Smooth muscle cell (in vitro differentiated cells): Measurements from ENCODE around the gene KRT15. TPM values are rescaled to one million over a fixed set of nuclear protein-coding genes. Genes with fewer than 3 reads are reported as not detected.

Experiments used
- DNase-seq: peaks from one replicate; lab custom pipeline; 2025; ENCODE audit not compliant: unreplicated experiment; lab: John Stamatoyannopoulos, UW
- H2AFZ ChIP-seq: fragments of 200-600 bp; sonication (generic); 2 replicates; pipeline ENCODE4 v1.6.0; 2016; ENCODE audit warnings: antibody characterized with exemption, low read depth, mild to moderate bottlenecking
- H3F3A ChIP-seq: fragments of 200-600 bp; sonication (generic); 2 replicates; pipeline ENCODE4 v1.6.0; 2017; ENCODE audit warnings: antibody characterized with exemption, low read depth
- H3K27ac ChIP-seq: fragments of 200-600 bp; sonication (generic); 2 replicates; pipeline ENCODE4 v1.5.1; 2016; ENCODE audit warnings: low read depth, mild to moderate bottlenecking
- H3K27me3 ChIP-seq: fragments of 200-600 bp; sonication (generic); 2 replicates; pipeline ENCODE4 v1.6.1; 2016; ENCODE audit warnings: low read depth, mild to moderate bottlenecking
- H3K36me3 ChIP-seq: fragments of 200-600 bp; sonication (generic); 2 replicates; pipeline ENCODE4 v1.5.1; 2016; ENCODE audit warnings: low read depth
- H3K4me1 ChIP-seq: fragments of 200-600 bp; sonication (generic); 2 replicates; pipeline ENCODE4 v1.5.1; 2016; ENCODE audit warnings: low read depth
- H3K4me2 ChIP-seq: fragments of 200-600 bp; sonication (generic); 2 replicates; pipeline ENCODE4 v1.6.0; 2016; ENCODE audit warnings: mild to moderate bottlenecking
- H3K4me3 ChIP-seq: fragments of 200-600 bp; sonication (generic); 2 replicates; pipeline ENCODE4 v1.5.1; 2016; ENCODE audit warnings: mild to moderate bottlenecking
- H3K79me2 ChIP-seq: fragments of 200-600 bp; sonication (generic); 2 replicates; pipeline ENCODE4 v1.6.0; 2016; ENCODE audit warnings: low read depth, mild to moderate bottlenecking
- H3K9ac ChIP-seq: fragments of 200-600 bp; sonication (generic); 2 replicates; pipeline ENCODE4 v1.6.0; 2016; ENCODE audit warnings: low read depth
- H3K9me3 ChIP-seq: fragments of 200-600 bp; sonication (generic); replicated peaks from 2 replicates; pipeline ENCODE4 v1.5.1; 2016; ENCODE audit warnings: low read depth
- H4K20me1 ChIP-seq: fragments of 200-600 bp; sonication (generic); 2 replicates; pipeline ENCODE4 v1.6.0; 2016; ENCODE audit warnings: low read depth
- CTCF ChIP-seq: fragments of 200-600 bp; sonication (generic); IDR thresholded peaks from 2 replicates; pipeline ENCODE4 v1.5.1; 2017; ENCODE audit warnings: borderline replicate concordance, mild to moderate bottlenecking, antibody characterized with exemption; ENCODE audit not compliant: insufficient read depth, poor library complexity, severe bottlenecking
- WGBS: methylation state at CpG from one replicate; pipeline ENCODE4 v1.1.7; 2016; ENCODE audit warnings: low lambda C conversion rate; 5-methylcytosine and 5-hydroxymethylcytosine counted together
- polyA plus RNA-seq: library from polyadenylated mRNA; unstranded; fragments of >200 nt; fragmentation: Nextera tagmentation; extraction: Ambion mirVana; gene quantifications from 2 replicates; pipeline ENCODE4 v1.2.1, GENCODE V29; 2016
- total RNA-seq: library from RNA; depleted of rRNA; stranded (reverse); fragments of >200 nt; gene quantifications from 2 replicates; pipeline ENCODE4 v1.2.3, GENCODE V29; 2014

Gene KRT15
- total and polyA plus RNA-seq, 2 experiments from 2014 or later: 0.93 to 1.7 TPM

GRCh38 chr17:41523225-41523593 is 4.5 kb upstream of the KRT15 start:
- peaks cover 9% of the 10 kb centered on the region for H3K79me2 ChIP-seq
- H3K4me2 ChIP-seq: no peak overlapping the region
- H3K4me1 ChIP-seq: peaks cover 10% of the 10 kb centered on the region
- H3K9me3 ChIP-seq: no peaks in the 10 kb centered on the region
- H3F3A ChIP-seq: peaks cover 20% of the 10 kb centered on the region
- no peak overlapping the region for H3K9ac ChIP-seq
- DNase-seq: no peak
- H3K27ac ChIP-seq: no peak overlapping the region
- H3K4me3 ChIP-seq: no peak overlapping the region
- WGBS: 88% methylated on average over 4 of the region's 4 CpGs
- H3K27me3 ChIP-seq: no peaks in the 10 kb centered on the region
- no peak overlapping the region for H2AFZ ChIP-seq
- peaks cover 43% of the 10 kb centered on the region for H4K20me1 ChIP-seq
- H3K36me3 ChIP-seq: no peaks in the 10 kb centered on the region
- no peak for TF ChIP-seq CTCF

- no peak overlapping the region for H3K4me3 ChIP-seq
- DNase-seq: no peak
- no peaks in the 10 kb centered on the region for H3K36me3 ChIP-seq
- peaks cover 9% of the 10 kb centered on the region for H3K79me2 ChIP-seq
- TF ChIP-seq CTCF: no peak
- H3K4me1 ChIP-seq: peaks cover 10% of the 10 kb centered on the region
- 79% methylated on average over 12 of the region's 12 CpGs for WGBS
- peaks cover 20% of the 10 kb centered on the region for H3F3A ChIP-seq
- H3K27ac ChIP-seq: peak overlapping the region; percentile 60
- H3K27me3 ChIP-seq: no peaks in the 10 kb centered on the region
- H2AFZ ChIP-seq: no peak overlapping the region
- no peak overlapping the region for H3K9ac ChIP-seq
- no peaks in the 10 kb centered on the region for H3K9me3 ChIP-seq
- no peak overlapping the region for H3K4me2 ChIP-seq
- H4K20me1 ChIP-seq: peaks cover 42% of the 10 kb centered on the region
These were observed 3.9 kb upstream of the KRT15 start for GRCh38 chr17:41522301-41523224.

- H3K27me3 ChIP-seq: no peaks in the 10 kb centered on the region
- H3K79me2 ChIP-seq: peaks cover 4% of the 10 kb centered on the region
- no peak for DNase-seq
- no peak overlapping the region for H3K4me2 ChIP-seq
- H3K4me1 ChIP-seq: peaks cover 6% of the 10 kb centered on the region
- H3K9ac ChIP-seq: no peak overlapping the region
- peak overlapping the region; percentile 60 for H3K27ac ChIP-seq
- H2AFZ ChIP-seq: no peak overlapping the region
- no peaks in the 10 kb centered on the region for H3K36me3 ChIP-seq
- 51% methylated on average over 6 of the region's 6 CpGs for WGBS
- H4K20me1 ChIP-seq: peaks cover 34% of the 10 kb centered on the region
- H3F3A ChIP-seq: peaks cover 20% of the 10 kb centered on the region
- H3K9me3 ChIP-seq: no peaks in the 10 kb centered on the region
- no peak overlapping the region for H3K4me3 ChIP-seq
- TF ChIP-seq CTCF: no peak
These were observed 3.0 kb upstream of the KRT15 start for GRCh38 chr17:41521574-41522261.
